GM12878 (cell line): ENCODE data around the gene DYDC2. TPM values are rescaled to one million over a fixed set of nuclear protein-coding genes. Genes with fewer than 3 reads are reported as not detected.

Experiments used
- ATAC-seq: fragments of 200-7000 bp; cut with Tn5 transposase; 3 replicates; pipeline ENCODE4 v1.9.1; 2020; ENCODE audit warnings: mild to moderate bottlenecking, moderate library complexity
- BruUV-seq: library from RNA; stranded (reverse); fragments of 400-500 nt; replicated peaks from 2 replicates; lab custom pipeline; 2021; lab: Mats Ljungman, UMichigan
- CTCF ChIA-PET: fragments of 300-600 bp; sonication (Branson Sonifier 250); formaldehyde crosslinking; extraction: SDS; loops from one replicate; lab custom pipeline; 2021; ENCODE audit warnings: inconsistent platforms; lab: Yijun Ruan, JAX
- POLR2A ChIA-PET: fragments of 350-600 bp; formaldehyde crosslinking; extraction: SDS; loops from one replicate; lab custom pipeline; 2021; ENCODE audit warnings: inconsistent platforms; lab: Charles Lee
- RAD21 ChIA-PET: fragments of 300-600 bp; sonication (Branson Sonifier 250); formaldehyde crosslinking; loops from one replicate; lab custom pipeline; 2023; ENCODE audit warnings: antibody characterized with exemption; ENCODE audit not compliant: unreplicated experiment; lab: Charles Lee
- SMC1A ChIA-PET: fragments of 300-600 bp; sonication (Branson Sonifier 250); formaldehyde crosslinking; loops from one replicate; lab custom pipeline; 2023; ENCODE audit not compliant: unreplicated experiment, uncharacterized antibody; lab: Charles Lee
- DNase-seq: peaks from one replicate; pipeline ENCODE4 v3.0.0-alpha.2; 2011; ENCODE audit warnings: low read depth, low spot score
- FAIRE-seq: peaks from 3 replicates; lab custom pipeline; 2011; peaks lifted over from hg19 to GRCh38; lab: Jason Lieb, UNC
- H2AFZ ChIP-seq: 2 replicates; pipeline ENCODE4 v1.6.0; 2011; ENCODE audit warnings: low read depth, low read length, control low read depth; ENCODE audit not compliant: control insufficient read depth
- H3K27ac ChIP-seq: 2 replicates; pipeline ENCODE4 v1.5.1; 2011; ENCODE audit warnings: control low read depth; ENCODE audit not compliant: control insufficient read depth, insufficient read depth
- H3K27me3 ChIP-seq, 2 experiments: replicated peaks in 1 of 2; 2 replicates each; pipeline versions ENCODE4 v1.6.0 to v1.6.1; 2011; ENCODE audit warnings: low read length in 1 of 2; ENCODE audit not compliant: control insufficient read depth in 2 of 2, insufficient read depth in 2 of 2
- H3K36me3 ChIP-seq, 2 experiments: 2 replicates each; pipeline ENCODE4 v1.5.1; 2011; ENCODE audit warnings: low read length in 1 of 2; ENCODE audit not compliant: control insufficient read depth in 2 of 2, insufficient read depth in 2 of 2
- H3K4me1 ChIP-seq: 2 replicates; pipeline ENCODE4 v1.6.1; 2011; ENCODE audit warnings: mild to moderate bottlenecking, low read length, moderate library complexity, mixed read lengths; ENCODE audit not compliant: control insufficient read depth, insufficient read depth
- H3K4me2 ChIP-seq: 2 replicates; pipeline ENCODE4 v1.6.0; 2011; ENCODE audit warnings: control low read depth; ENCODE audit not compliant: control insufficient read depth, insufficient read depth
- H3K4me3 ChIP-seq: fragments of 200-600 bp; sonication (generic); 2 replicates; pipeline ENCODE4 v1.5.1; 2016
- H3K79me2 ChIP-seq: 2 replicates; pipeline ENCODE4 v1.6.0; 2011; ENCODE audit warnings: low read length; ENCODE audit not compliant: control insufficient read depth, insufficient read depth
- H3K9ac ChIP-seq: 2 replicates; pipeline ENCODE4 v1.8.0; 2011; ENCODE audit warnings: low read length, control low read depth, mixed read lengths; ENCODE audit not compliant: control insufficient read depth, insufficient read depth
- H3K9me3 ChIP-seq: replicated peaks from 3 replicates; pipeline ENCODE4 v1.5.1; 2011; ENCODE audit warnings: mild to moderate bottlenecking, low read length; ENCODE audit not compliant: control insufficient read depth, insufficient read depth
- H4K20me1 ChIP-seq: 2 replicates; pipeline ENCODE4 v1.6.0; 2011; ENCODE audit not compliant: control insufficient read depth, insufficient read depth
- ASH2L ChIP-seq: fragments of 300-600, 200-600 bp; sonication (generic); IDR thresholded peaks from 2 replicates; pipeline ENCODE4 v1.6.1; 2017; ENCODE audit warnings: low read depth, mild to moderate bottlenecking, borderline replicate concordance
- CBFB ChIP-seq: IDR thresholded peaks from 2 replicates; pipeline ENCODE4 v1.6.1; 2016; ENCODE audit warnings: antibody characterized with exemption, low read depth
- CUX1 ChIP-seq: IDR thresholded peaks from 2 replicates; pipeline ENCODE4 v1.6.1; 2012; ENCODE audit warnings: improper control_type of control experiment, low read depth, low read length; ENCODE audit not compliant: insufficient replicate concordance
- HDAC2 ChIP-seq: fragments of 200-600 bp; sonication (generic); IDR thresholded peaks from 2 replicates; pipeline ENCODE4 v1.6.1; 2017
- NRF1 ChIP-seq: conservative IDR thresholded peaks from 2 replicates; pipeline ENCODE4 v1.6.1; 2011; ENCODE audit warnings: mild to moderate bottlenecking, low read depth, low read length, improper control_type of control experiment
- YBX1 ChIP-seq: fragments of 450-650 bp; IDR thresholded peaks from 2 replicates; pipeline ENCODE4 v1.6.1; 2016; ENCODE audit warnings: antibody characterized with exemption
- ZBED1 ChIP-seq: IDR thresholded peaks from 2 replicates; pipeline ENCODE4 v1.6.1; 2016; ENCODE audit warnings: borderline replicate concordance
- WGBS: methylation state at CpG from one replicate; pipeline ENCODE4 v1.1.6; 2016; ENCODE audit warnings: low lambda C conversion rate; ENCODE audit not compliant: insufficient replicate concordance, insufficient coverage; ENCODE audit errors: missing lambda C conversion rate; 5-methylcytosine and 5-hydroxymethylcytosine counted together
- in situ Hi-C: fragments of 300-500 bp; cut with MboI; formaldehyde crosslinking; loops from 9 replicates; pipeline ENCODE4 v1.14.3; 2018; ENCODE audit warnings: mixed read lengths
- intact Hi-C: fragments of 100-400 bp; cut with micrococcal nuclease; formaldehyde crosslinking; loops from one replicate; pipeline ENCODE4 v1.14.2; 2022; ENCODE audit not compliant: unreplicated experiment
- polyA plus RNA-seq, 11 experiments: library from polyadenylated mRNA; depleted of rRNA in 4 of 11; unstranded in 6 of 11; stranded (reverse) in 5 of 11; fragments of >200 nt; fragmentation: Nextera tagmentation in 4 of 11; fragmentation: Illumina TruSeq in 1 of 11; extraction: Ambion mirVana in 4 of 11; extraction: Trizol in 1 of 11; gene quantifications; 1 replicate in 1 of 11; 2 replicates in 10 of 11; pipeline versions ENCODE4 v1.2.1 to v1.2.3, GENCODE V29; 2011 to 2016; ENCODE audit warnings: inconsistent platforms in 2 of 11, missing spikeins in 2 of 11, low read depth in 1 of 11
- total RNA-seq, 4 experiments: library from RNA; depleted of rRNA in 3 of 4; stranded (reverse); fragments of >200 nt in 3 of 4; fragmentation: Illumina TruSeq in 1 of 4; extraction: Trizol in 1 of 4; gene quantifications; 2 replicates each; pipeline versions ENCODE4 v1.2.1 to v1.2.3, GENCODE V29; 2013 to 2021

DYDC2 gene
- total and polyA plus RNA-seq, 10 of the 15 experiments (the other 5 are each of a cell fraction or from before 2014, with no cell fraction given), result 0.18 TPM; not detected in 9

- no TSS peak for BruUV-seq
- DNase-seq (no peak), ATAC-seq (no peak), FAIRE-seq (no peak)
- peaks cover 0 to 1% of the 10 kb centered on the region in 2 experiments; a peak in 2 of 4 replicates for H3K27me3 ChIP-seq
- intact Hi-C loops, result no loop called here
- no peaks in the 10 kb centered on the region for H3K4me1 ChIP-seq
- no peaks in the 10 kb centered on the region for H3K9me3 ChIP-seq
- no peak overlapping the region for H3K27ac ChIP-seq
- no peak overlapping the region for H3K4me2 ChIP-seq
- no peaks in the 10 kb centered on the region for H3K79me2 ChIP-seq
- no peaks in the 10 kb centered on the region for H4K20me1 ChIP-seq
- H3K4me3 ChIP-seq, result no peak overlapping the region
- 2% methylated on average over 3 of the region's 3 CpGs for WGBS
- ChIA-PET POLR2A (no interaction called here), SMC1A (interaction anchor here (0.7 kb wide), 1 partner anchor 12 kb away, joined by 3 read pairs; no protein-coding TSS in a partner anchor), CTCF (interaction anchor here (1.5 kb wide), 1 partner anchor 62 kb away, joined by 4 read pairs; no protein-coding TSS in a partner anchor), RAD21 (no interaction called here)
- TF ChIP-seq ZBED1 (no peak), HDAC2 (no peak)
- H2AFZ ChIP-seq, result no peak overlapping the region
- H3K36me3 ChIP-seq, result no peaks in the 10 kb centered on the region
- H3K9ac ChIP-seq, result no peak overlapping the region
- in situ Hi-C loops, result no loop called here
Observed at GRCh38 chr10:80323311-80323710, 33.3 kb upstream of the DYDC2 start.

GRCh38 chr10:80324086-80324485 is 32.5 kb upstream of the DYDC2 start:
- Histone ChIP-seq H3K4me3 (no peak overlapping the region), H3K36me3 (no peaks in the 10 kb centered on the region), H3K79me2 (no peaks in the 10 kb centered on the region), H3K4me2 (no peak overlapping the region), H3K27me3 (peaks cover 0 to 1% of the 10 kb centered on the region in 2 experiments; a peak in 2 of 4 replicates), H3K27ac (no peak overlapping the region), H3K4me1 (no peaks in the 10 kb centered on the region), H2AFZ (no peak overlapping the region), H3K9me3 (no peaks in the 10 kb centered on the region), H4K20me1 (no peaks in the 10 kb centered on the region), H3K9ac (no peak overlapping the region)
- TF ChIP-seq NRF1, result no peak
- no peak for TF ChIP-seq CUX1
- no peak for TF ChIP-seq YBX1
- TF ChIP-seq CBFB, result no peak
- no peak for TF ChIP-seq ASH2L
- intact Hi-C loops (no loop called here), in situ Hi-C loops (no loop called here)
- POLR2A ChIA-PET, result no interaction called here
- ATAC-seq (peak; percentile 54), FAIRE-seq (no peak), DNase-seq (no peak)
- CTCF ChIA-PET, result interaction anchor here (1.5 kb wide), 1 partner anchor 63 kb away, joined by 4 read pairs; no protein-coding TSS in a partner anchor
- WGBS, result 0% methylated on average over 1 of the region's 1 CpG
- RAD21 ChIA-PET, result no interaction called here
- BruUV-seq, result no TSS peak
- SMC1A ChIA-PET, result interaction anchor here (0.7 kb wide), 1 partner anchor 96 kb away, joined by 4 read pairs; no protein-coding TSS in a partner anchor
